Measurements from ENCODE around the gene ITGA11.
"Not testable (repeated sequence)": the region's sequence is repeated elsewhere in the genome, so short reads cannot be mapped to it uniquely, and the experiment has no call there.

ITGA11 gene

GRCh38 chr15:68423359-68424296 lies 8.3 kb downstream of the ITGA11 start:
- DNase-seq, result no peak

GRCh38 chr15:68422403-68423145 lies 9.4 kb downstream of the ITGA11 start:
- not testable (repeated sequence) for DNase-seq

GRCh38 chr15:68421798-68422402 lies 10.1 kb downstream of the ITGA11 start:
- DNase-seq, result no peak

GRCh38 chr15:68421115-68421551 lies 10.8 kb downstream of the ITGA11 start:
- DNase-seq, result no peak

GRCh38 chr15:68420186-68420684 lies 11.7 kb downstream of the ITGA11 start:
- DNase-seq, result no peak

GRCh38 chr15:68419301-68420175 lies 12.4 kb downstream of the ITGA11 start:
- no peak for DNase-seq

- DNase-seq, result no peak
Observed at GRCh38 chr15:68418611-68419161, 13.3 kb downstream of the ITGA11 start.

- DNase-seq, result no peak
Observed at GRCh38 chr15:68417897-68418296, 14.1 kb downstream of the ITGA11 start.

- no peak for DNase-seq
Observed at GRCh38 chr15:68417051-68417450, 14.9 kb downstream of the ITGA11 start.

- DNase-seq, result no peak
Observed at GRCh38 chr15:68416158-68416535, 15.8 kb downstream of the ITGA11 start.

GRCh38 chr15:68415501-68416157 lies 16.3 kb downstream of the ITGA11 start:
- DNase-seq, result no peak

GRCh38 chr15:68415061-68415460 lies 16.9 kb downstream of the ITGA11 start:
- no peak for DNase-seq

GRCh38 chr15:68414591-68414990 lies 17.4 kb downstream of the ITGA11 start:
- no peak for DNase-seq

GRCh38 chr15:68414206-68414555 lies 17.8 kb downstream of the ITGA11 start:
- no peak for DNase-seq

GRCh38 chr15:68413363-68414205 lies 18.4 kb downstream of the ITGA11 start:
- no peak for DNase-seq

- DNase-seq, result no peak
Observed at GRCh38 chr15:68412218-68412617, 19.7 kb downstream of the ITGA11 start.

- no peak for DNase-seq
Observed at GRCh38 chr15:68411735-68412134, 20.2 kb downstream of the ITGA11 start.

GRCh38 chr15:68411343-68411675 lies 20.7 kb downstream of the ITGA11 start:
- no peak for DNase-seq

GRCh38 chr15:68410466-68411342 lies 21.3 kb downstream of the ITGA11 start:
- no peak for DNase-seq
